Measurements from ENCODE around the gene ZNF512B.
A peak's percentile ranks its signal among the peaks of the same experiment; 100 is the strongest.

ZNF512B gene

DNA sequence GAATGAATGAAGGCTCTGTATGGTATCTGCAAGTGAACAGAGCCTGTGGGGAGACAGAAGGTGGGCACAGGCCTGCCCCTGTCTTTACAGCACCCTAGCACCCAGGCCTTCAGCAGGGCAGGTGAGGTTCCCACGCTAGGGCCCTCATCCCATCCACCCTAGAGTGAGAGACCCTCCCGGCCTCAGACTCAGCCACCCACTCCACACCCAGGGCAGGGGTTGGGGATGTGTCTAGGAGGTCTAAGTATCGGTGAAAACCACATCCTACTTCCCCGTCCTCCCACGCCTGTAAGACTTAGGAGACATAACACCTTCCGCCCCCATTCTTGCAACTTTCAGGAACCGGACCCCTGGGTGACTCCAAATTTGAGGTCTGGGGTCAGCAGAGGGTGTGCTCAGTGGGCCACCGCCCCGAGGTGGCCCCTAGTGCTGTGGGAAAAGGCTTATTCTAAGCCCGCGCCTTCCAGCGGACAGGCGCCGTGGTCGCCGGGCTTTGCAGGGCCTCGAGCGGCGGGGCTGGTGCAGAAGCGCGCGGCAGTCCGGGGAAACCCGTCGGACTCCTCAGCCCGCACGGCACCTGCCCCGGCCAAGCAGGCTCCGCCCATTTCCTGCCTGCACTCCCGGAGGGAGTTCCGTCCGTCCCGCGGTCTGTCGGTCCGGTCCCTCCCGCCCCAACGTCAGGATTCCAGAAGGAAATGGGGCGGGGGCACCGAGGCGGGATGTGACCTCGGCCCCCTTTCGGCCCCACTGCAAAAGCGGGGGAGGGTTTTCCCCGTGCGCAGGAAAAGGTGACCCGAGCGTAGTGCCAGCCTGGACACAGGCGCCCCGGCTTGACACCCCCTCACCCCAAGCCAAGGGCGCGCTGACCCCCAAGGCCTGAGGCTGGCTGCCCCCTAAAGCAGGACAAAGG, 8.8 kb upstream of the ZNF512B start (continued):
- 0 out of 2 replicates have a peak, but pooled peaks have one; percentile 41 for TF ChIP-seq ZNF366 (tag by site-specific recombination; conservative IDR thresholded peaks at IDR 0.05)
- TF ChIP-seq ZNF121 (tag by site-specific recombination; IDR thresholded peaks at IDR 0.05) = peak; percentile 91
- TF ChIP-seq ZNF324 (tag by site-specific recombination; IDR thresholded peaks at IDR 0.05) = no peak
- TF ChIP-seq ZNF768 (tag by site-specific recombination; IDR thresholded peaks at IDR 0.05) = no peak
- no peak for TF ChIP-seq ZNF585B (tag by site-specific recombination; IDR thresholded peaks at IDR 0.05)
- TF ChIP-seq ZNF19 (tag by site-specific recombination; IDR thresholded peaks at IDR 0.05; ENCODE audit: low read depth) = no peak
- TF ChIP-seq ZNF660 (tag by site-specific recombination; IDR thresholded peaks at IDR 0.05) = no peak
- no peak; the same call in 1 of the 2 replicates for TF ChIP-seq ZNF777 (tag by site-specific recombination; IDR thresholded peaks at IDR 0.05; ENCODE audit: borderline replicate concordance)
- TF ChIP-seq, protein P1, sequence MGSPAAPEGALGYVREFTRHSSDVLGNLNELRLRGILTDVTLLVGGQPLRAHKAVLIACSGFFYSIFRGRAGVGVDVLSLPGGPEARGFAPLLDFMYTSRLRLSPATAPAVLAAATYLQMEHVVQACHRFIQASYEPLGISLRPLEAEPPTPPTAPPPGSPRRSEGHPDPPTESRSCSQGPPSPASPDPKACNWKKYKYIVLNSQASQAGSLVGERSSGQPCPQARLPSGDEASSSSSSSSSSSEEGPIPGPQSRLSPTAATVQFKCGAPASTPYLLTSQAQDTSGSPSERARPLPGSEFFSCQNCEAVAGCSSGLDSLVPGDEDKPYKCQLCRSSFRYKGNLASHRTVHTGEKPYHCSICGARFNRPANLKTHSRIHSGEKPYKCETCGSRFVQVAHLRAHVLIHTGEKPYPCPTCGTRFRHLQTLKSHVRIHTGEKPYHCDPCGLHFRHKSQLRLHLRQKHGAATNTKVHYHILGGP (tag by site-specific recombination; IDR thresholded peaks at IDR 0.05) = no peak
- TF ChIP-seq ZNF394 (tag by site-specific recombination; IDR thresholded peaks at IDR 0.05; ENCODE audit: borderline replicate concordance) = no peak
- peak; percentile 47 for TF ChIP-seq ZFHX2 (tag by site-specific recombination; conservative IDR thresholded peaks at IDR 0.05)
- TF ChIP-seq ZNF157 (tag by site-specific recombination; IDR thresholded peaks at IDR 0.05) = no peak
- TF ChIP-seq ZIC2 (tag by site-specific recombination; IDR thresholded peaks at IDR 0.05) = no peak
- TF ChIP-seq ZNF623 (tag by site-specific recombination; IDR thresholded peaks at IDR 0.05) = no peak
- TF ChIP-seq, protein P2, sequence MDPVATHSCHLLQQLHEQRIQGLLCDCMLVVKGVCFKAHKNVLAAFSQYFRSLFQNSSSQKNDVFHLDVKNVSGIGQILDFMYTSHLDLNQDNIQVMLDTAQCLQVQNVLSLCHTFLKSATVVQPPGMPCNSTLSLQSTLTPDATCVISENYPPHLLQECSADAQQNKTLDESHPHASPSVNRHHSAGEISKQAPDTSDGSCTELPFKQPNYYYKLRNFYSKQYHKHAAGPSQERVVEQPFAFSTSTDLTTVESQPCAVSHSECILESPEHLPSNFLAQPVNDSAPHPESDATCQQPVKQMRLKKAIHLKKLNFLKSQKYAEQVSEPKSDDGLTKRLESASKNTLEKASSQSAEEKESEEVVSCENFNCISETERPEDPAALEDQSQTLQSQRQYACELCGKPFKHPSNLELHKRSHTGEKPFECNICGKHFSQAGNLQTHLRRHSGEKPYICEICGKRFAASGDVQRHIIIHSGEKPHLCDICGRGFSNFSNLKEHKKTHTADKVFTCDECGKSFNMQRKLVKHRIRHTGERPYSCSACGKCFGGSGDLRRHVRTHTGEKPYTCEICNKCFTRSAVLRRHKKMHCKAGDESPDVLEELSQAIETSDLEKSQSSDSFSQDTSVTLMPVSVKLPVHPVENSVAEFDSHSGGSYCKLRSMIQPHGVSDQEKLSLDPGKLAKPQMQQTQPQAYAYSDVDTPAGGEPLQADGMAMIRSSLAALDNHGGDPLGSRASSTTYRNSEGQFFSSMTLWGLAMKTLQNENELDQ (tag by site-specific recombination; IDR thresholded peaks at IDR 0.05; ENCODE audit: low read depth) = no peak
- TF ChIP-seq, protein P3, sequence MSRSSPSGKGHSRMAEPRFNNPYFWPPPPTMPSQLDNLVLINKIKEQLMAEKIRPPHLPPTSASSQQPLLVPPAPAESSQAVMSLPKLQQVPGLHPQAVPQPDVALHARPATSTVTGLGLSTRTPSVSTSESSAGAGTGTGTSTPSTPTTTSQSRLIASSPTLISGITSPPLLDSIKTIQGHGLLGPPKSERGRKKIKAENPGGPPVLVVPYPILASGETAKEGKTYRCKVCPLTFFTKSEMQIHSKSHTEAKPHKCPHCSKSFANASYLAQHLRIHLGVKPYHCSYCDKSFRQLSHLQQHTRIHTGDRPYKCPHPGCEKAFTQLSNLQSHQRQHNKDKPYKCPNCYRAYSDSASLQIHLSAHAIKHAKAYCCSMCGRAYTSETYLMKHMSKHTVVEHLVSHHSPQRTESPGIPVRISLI (tag by site-specific recombination; IDR thresholded peaks at IDR 0.05) = no peak
- TF ChIP-seq BCL11A (tag by site-specific recombination; IDR thresholded peaks at IDR 0.05; ENCODE audit: low read depth) = 0 out of 2 replicates have a peak, but pooled peaks have one; percentile 30
- no peak for TF ChIP-seq ZNF776 (tag by site-specific recombination; IDR thresholded peaks at IDR 0.05; ENCODE audit: borderline replicate concordance)
- no peak for TF ChIP-seq ZNF664 (tag by site-specific recombination; IDR thresholded peaks at IDR 0.05)
- TF ChIP-seq ZNF10 (tag by site-specific recombination; IDR thresholded peaks at IDR 0.05) = no peak
- TF ChIP-seq ZNF133 (tag by site-specific recombination; IDR thresholded peaks at IDR 0.05) = no peak
- peak; percentile 86 for TF ChIP-seq ZBTB8A (tag by site-specific recombination; IDR thresholded peaks at IDR 0.05)
- TF ChIP-seq, protein P4, sequence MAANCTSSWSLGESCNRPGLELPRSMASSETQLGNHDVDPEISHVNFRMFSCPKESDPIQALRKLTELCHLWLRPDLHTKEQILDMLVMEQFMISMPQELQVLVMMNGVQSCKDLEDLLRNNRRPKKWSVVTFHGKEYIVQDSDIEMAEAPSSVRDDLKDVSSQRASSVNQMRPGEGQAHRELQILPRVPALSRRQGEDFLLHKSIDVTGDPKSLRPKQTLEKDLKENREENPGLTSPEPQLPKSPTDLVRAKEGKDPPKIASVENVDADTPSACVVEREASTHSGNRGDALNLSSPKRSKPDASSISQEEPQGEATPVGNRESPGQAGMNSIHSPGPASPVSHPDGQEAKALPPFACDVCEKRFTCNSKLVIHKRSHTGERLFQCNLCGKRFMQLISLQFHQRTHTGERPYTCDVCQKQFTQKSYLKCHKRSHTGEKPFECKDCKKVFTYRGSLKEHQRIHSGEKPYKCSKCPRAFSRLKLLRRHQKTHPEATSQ (tag by site-specific recombination; IDR thresholded peaks at IDR 0.05) = no peak
- TF ChIP-seq ZNF791 (tag by site-specific recombination; IDR thresholded peaks at IDR 0.05) = no peak
- TF ChIP-seq, protein P5, sequence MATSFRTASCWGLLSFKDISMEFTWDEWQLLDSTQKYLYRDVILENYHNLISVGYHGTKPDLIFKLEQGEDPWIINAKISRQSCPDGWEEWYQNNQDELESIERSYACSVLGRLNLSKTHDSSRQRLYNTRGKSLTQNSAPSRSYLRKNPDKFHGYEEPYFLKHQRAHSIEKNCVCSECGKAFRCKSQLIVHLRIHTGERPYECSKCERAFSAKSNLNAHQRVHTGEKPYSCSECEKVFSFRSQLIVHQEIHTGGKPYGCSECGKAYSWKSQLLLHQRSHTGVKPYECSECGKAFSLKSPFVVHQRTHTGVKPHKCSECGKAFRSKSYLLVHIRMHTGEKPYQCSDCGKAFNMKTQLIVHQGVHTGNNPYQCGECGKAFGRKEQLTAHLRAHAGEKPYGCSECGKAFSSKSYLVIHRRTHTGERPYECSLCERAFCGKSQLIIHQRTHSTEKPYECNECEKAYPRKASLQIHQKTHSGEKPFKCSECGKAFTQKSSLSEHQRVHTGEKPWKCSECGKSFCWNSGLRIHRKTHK (tag by site-specific recombination; IDR thresholded peaks at IDR 0.05) = no peak
- TF ChIP-seq, protein P6, sequence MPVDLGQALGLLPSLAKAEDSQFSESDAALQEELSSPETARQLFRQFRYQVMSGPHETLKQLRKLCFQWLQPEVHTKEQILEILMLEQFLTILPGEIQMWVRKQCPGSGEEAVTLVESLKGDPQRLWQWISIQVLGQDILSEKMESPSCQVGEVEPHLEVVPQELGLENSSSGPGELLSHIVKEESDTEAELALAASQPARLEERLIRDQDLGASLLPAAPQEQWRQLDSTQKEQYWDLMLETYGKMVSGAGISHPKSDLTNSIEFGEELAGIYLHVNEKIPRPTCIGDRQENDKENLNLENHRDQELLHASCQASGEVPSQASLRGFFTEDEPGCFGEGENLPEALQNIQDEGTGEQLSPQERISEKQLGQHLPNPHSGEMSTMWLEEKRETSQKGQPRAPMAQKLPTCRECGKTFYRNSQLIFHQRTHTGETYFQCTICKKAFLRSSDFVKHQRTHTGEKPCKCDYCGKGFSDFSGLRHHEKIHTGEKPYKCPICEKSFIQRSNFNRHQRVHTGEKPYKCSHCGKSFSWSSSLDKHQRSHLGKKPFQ (tag by site-specific recombination; IDR thresholded peaks at IDR 0.05) = no peak
- TF ChIP-seq ZEB2 (tag by site-specific recombination; IDR thresholded peaks at IDR 0.05) = no peak; the same call in none of the 2 replicates
- no peak for TF ChIP-seq SCRT1 (tag by site-specific recombination; IDR thresholded peaks at IDR 0.05; ENCODE audit: borderline replicate concordance)
- no peak for TF ChIP-seq ZNF112 (tag by site-specific recombination; IDR thresholded peaks at IDR 0.05)
- 0 out of 2 replicates have a peak, but pooled peaks have one; percentile 33 for TF ChIP-seq KLF1 (tag by site-specific recombination; IDR thresholded peaks at IDR 0.05)
- no peak for TF ChIP-seq ZNF211 (tag by site-specific recombination; IDR thresholded peaks at IDR 0.05; ENCODE audit: low read depth)

Measured in HEK293 (cell line).